HepG2 (cell line): Measurements from ENCODE around the gene PDE6H. TPM values are rescaled to one million over a fixed set of nuclear protein-coding genes. Genes with fewer than 3 reads are reported as not detected.

Experiments used
- ATAC-seq: fragments of 200-7000 bp; cut with Tn5 transposase; 3 replicates; pipeline ENCODE4 v1.9.1; 2020; ENCODE audit warnings: mild to moderate bottlenecking, moderate library complexity
- BruUV-seq: library from RNA; stranded (reverse); fragments of 400-500 nt; replicated peaks from 2 replicates; lab custom pipeline; 2021; lab: Mats Ljungman, UMichigan
- CTCF ChIA-PET: fragments of 300-600 bp; formaldehyde crosslinking; extraction: SDS; loops from one replicate; lab custom pipeline; 2021; ENCODE audit warnings: low total read pairs, inconsistent platforms, low intra/inter-chr PET ratio; lab: Yijun Ruan, JAX
- POLR2A ChIA-PET: fragments of 350-600 bp; sonication (Branson Sonifier 250); formaldehyde crosslinking; loops from one replicate; lab custom pipeline; 2020; ENCODE audit warnings: antibody characterized with exemption, inconsistent platforms; lab: Yijun Ruan, JAX
- DNase-seq: peaks from one replicate; pipeline ENCODE4 v3.0.0-alpha.2; 2015; ENCODE audit warnings: low spot score
- FAIRE-seq: peaks from 3 replicates; lab custom pipeline; 2011; peaks lifted over from hg19 to GRCh38; lab: Jason Lieb, UNC
- H2AFZ ChIP-seq: one replicate; pipeline ENCODE4 v1.6.1; 2011; ENCODE audit warnings: low read length, inconsistent platforms
- H3K27ac ChIP-seq: fragments of 300-600 bp; 3 replicates; pipeline ENCODE4 v1.8.0; 2011; ENCODE audit warnings: mixed run types, mild to moderate bottlenecking, mixed read lengths, low read length, inconsistent platforms; ENCODE audit not compliant: insufficient read depth; ENCODE audit errors: extremely low read length
- H3K27me3 ChIP-seq, 2 experiments: fragments of 200-600 bp in 1 of 2; 2 replicates in 1 of 2; 3 replicates in 1 of 2; pipeline versions ENCODE4 v1.6.0 to v1.8.0; 2011; ENCODE audit warnings: low read length in 2 of 2, mild to moderate bottlenecking in 2 of 2, moderate library complexity in 2 of 2, inconsistent platforms in 1 of 2; ENCODE audit not compliant: insufficient read depth in 2 of 2, control insufficient read depth in 1 of 2
- H3K36me3 ChIP-seq, 2 experiments: fragments of 200-600 bp in 1 of 2; replicated peaks in 1 of 2; 2 replicates in 1 of 2; 3 replicates in 1 of 2; pipeline versions ENCODE4 v1.5.1 to v1.8.0; 2011; ENCODE audit warnings: low read length in 2 of 2, inconsistent platforms in 1 of 2; ENCODE audit not compliant: insufficient read depth in 2 of 2, control insufficient read depth in 1 of 2
- H3K4me1 ChIP-seq: 2 replicates; pipeline ENCODE4 v1.5.1; 2012; ENCODE audit warnings: low read length, inconsistent platforms; ENCODE audit not compliant: insufficient read depth
- H3K4me2 ChIP-seq: 2 replicates; pipeline ENCODE4 v1.6.0; 2011; ENCODE audit warnings: low read depth, low read length, inconsistent platforms
- H3K4me3 ChIP-seq, 3 experiments: fragments of 200-600 bp in 1 of 3; sonication (generic), shearing (Covaris generic) in 1 of 3; replicated peaks in 1 of 3; 2 replicates each; pipeline ENCODE4 v1.5.1; 2011 to 2016; ENCODE audit warnings: low read length in 3 of 3, inconsistent platforms in 2 of 3, low read depth in 2 of 3, mild to moderate bottlenecking in 2 of 3, control low read depth in 1 of 3, mixed read lengths in 1 of 3; ENCODE audit not compliant: insufficient read depth in 1 of 3
- H3K79me2 ChIP-seq: one replicate; pipeline ENCODE4 v1.6.1; 2011; ENCODE audit warnings: low read length, inconsistent platforms; ENCODE audit not compliant: insufficient read depth
- H3K9ac ChIP-seq: 2 replicates; pipeline ENCODE4 v1.6.0; 2011; ENCODE audit warnings: mild to moderate bottlenecking, low read depth, low read length, inconsistent platforms; ENCODE audit not compliant: insufficient read depth
- H3K9me3 ChIP-seq: 2 replicates; pipeline ENCODE4 v1.5.1; 2012; ENCODE audit warnings: mild to moderate bottlenecking, low read length
- H4K20me1 ChIP-seq: 2 replicates; pipeline ENCODE4 v1.6.0; 2011; ENCODE audit warnings: inconsistent platforms, mild to moderate bottlenecking, low read length, moderate library complexity; ENCODE audit not compliant: insufficient read depth
- CREM ChIP-seq, 2 experiments: sonication (generic) in 1 of 2; formaldehyde crosslinking in 1 of 2; IDR thresholded peaks; 2 replicates each; pipeline versions ENCODE4 v1.4.0 to v1.6.1; 2016 to 2020; ENCODE audit warnings: antibody characterized with exemption in 1 of 2, mild to moderate bottlenecking in 1 of 2, missing genetic modification reagents in 1 of 2
- GABPA ChIP-seq, 2 experiments: IDR thresholded peaks; 2 replicates each; pipeline ENCODE4 v1.6.1; 2011 to 2016; ENCODE audit warnings: low read depth in 2 of 2, low read length in 1 of 2, missing biosample characterization in 1 of 2, missing genetic modification characterization in 1 of 2
- TCF12 ChIP-seq, 2 experiments: fragments of 450-650 bp in 1 of 2; sonication (generic) in 1 of 2; formaldehyde crosslinking in 1 of 2; IDR thresholded peaks; 2 replicates each; pipeline versions ENCODE4 v1.6.1 to v1.8.0; 2017 to 2022; ENCODE audit warnings: antibody characterized with exemption in 1 of 2, mild to moderate bottlenecking in 1 of 2, missing genetic modification reagents in 1 of 2, moderate library complexity in 1 of 2
- ZNF678 ChIP-seq: sonication (generic); formaldehyde crosslinking; IDR thresholded peaks from 2 replicates; pipeline ENCODE4 v1.4.0; 2020; ENCODE audit warnings: mild to moderate bottlenecking, missing genetic modification reagents
- WGBS: methylation state at CpG from one replicate; pipeline ENCODE4 v1.1.6; 2017; ENCODE audit warnings: low lambda C conversion rate; 5-methylcytosine and 5-hydroxymethylcytosine counted together
- in situ Hi-C: cut with HindIII; loops from 2 replicates; pipeline ENCODE4 v1.10.0; 2017; ENCODE audit warnings: low pct_unique_long_range_greater_than_20kb; ENCODE audit not compliant: extremely low pct_ligation_motif_present
- intact Hi-C: fragments of 100-400 bp; cut with micrococcal nuclease; formaldehyde crosslinking; loops from one replicate; pipeline ENCODE4 v1.10.0; 2022; ENCODE audit not compliant: unreplicated experiment
- polyA plus RNA-seq, 8 experiments: library from polyadenylated mRNA; depleted of rRNA in 3 of 8; stranded (reverse) in 7 of 8; unstranded in 1 of 8; fragments of >200 nt; fragmentation: Illumina TruSeq in 4 of 8; extraction: Trizol in 4 of 8; gene quantifications; 2 replicates each; pipeline versions ENCODE4 v1.2.1 to v1.2.3, GENCODE V29; 2011 to 2016; ENCODE audit warnings: low read depth in 4 of 8, missing spikeins in 1 of 8, mixed read lengths in 1 of 8; ENCODE audit not compliant: insufficient read depth in 1 of 8
- total RNA-seq, 5 experiments: library from RNA; depleted of rRNA; stranded (reverse); fragments of >200 nt; fragmentation: Illumina TruSeq; extraction: Trizol; gene quantifications; 2 replicates each; pipeline ENCODE4 v1.2.3, GENCODE V29; 2016; ENCODE audit warnings: low read depth in 1 of 5
- TF ChIP-seq, protein P1 (sequence below): sonication (generic); formaldehyde crosslinking; IDR thresholded peaks from 2 replicates; pipeline ENCODE4 v1.9.0; 2021; ENCODE audit warnings: mild to moderate bottlenecking, missing genetic modification reagents
- TF ChIP-seq, protein P2 (sequence below): sonication (generic); formaldehyde crosslinking; IDR thresholded peaks from 2 replicates; pipeline ENCODE4 v1.5.1; 2020; ENCODE audit warnings: mild to moderate bottlenecking, missing genetic modification reagents, moderate library complexity
- TF ChIP-seq, protein P3 (sequence below): sonication (generic); formaldehyde crosslinking; IDR thresholded peaks from 2 replicates; pipeline ENCODE4 v1.5.0; 2020; ENCODE audit warnings: mild to moderate bottlenecking, missing genetic modification reagents, moderate library complexity

Gene PDE6H
- total and polyA plus RNA-seq, 2 of the 13 experiments (the other 11 are each of a cell fraction or from before 2014, with no cell fraction given), result not detected

DNA sequence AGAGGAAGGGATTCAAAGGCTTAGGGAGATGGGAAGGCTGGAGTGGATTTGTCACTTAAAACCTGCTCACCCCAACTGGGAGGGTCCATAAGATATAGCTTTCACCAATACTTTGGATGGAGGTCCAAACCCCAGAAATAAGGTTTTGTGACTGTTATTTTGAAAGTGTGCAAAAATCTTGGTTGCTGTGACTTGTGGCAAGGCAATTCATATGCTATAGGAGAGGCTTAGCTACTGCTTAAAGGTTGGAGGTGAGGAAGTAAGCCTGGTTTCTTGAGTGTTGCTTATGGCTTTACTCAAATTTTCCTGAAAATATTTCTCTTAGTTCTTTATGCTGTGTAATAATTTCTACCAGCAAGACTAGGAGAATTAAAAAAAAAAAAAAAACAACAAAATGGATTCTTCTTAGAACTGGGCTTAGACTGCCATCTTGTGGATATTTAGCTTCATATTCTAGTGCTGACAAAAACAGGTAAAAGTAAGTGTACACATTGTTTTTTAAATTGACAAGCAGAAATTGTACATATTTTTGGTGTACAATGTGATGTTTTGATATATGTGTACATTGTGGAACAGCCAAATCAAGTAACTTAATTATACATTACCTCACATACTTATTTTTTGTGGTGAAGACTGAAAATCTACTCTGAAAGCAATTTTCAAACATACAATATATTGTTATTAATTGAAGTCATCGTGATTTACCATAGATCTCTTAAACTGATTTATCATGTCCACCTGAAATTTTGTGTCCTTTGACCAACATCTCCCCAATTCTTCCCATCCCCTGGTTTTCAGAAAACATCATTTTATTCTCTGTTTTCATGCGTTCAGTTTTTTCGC lies 23.0 kb downstream of the PDE6H start:
- Histone ChIP-seq H3K36me3 (no peaks in the 10 kb centered on the region), H2AFZ (no peak overlapping the region), H3K4me3 (no peak overlapping the region), H4K20me1 (no peaks in the 10 kb centered on the region), H3K79me2 (no peaks in the 10 kb centered on the region), H3K9me3 (no peaks in the 10 kb centered on the region), H3K9ac (no peak overlapping the region), H3K4me1 (no peaks in the 10 kb centered on the region), H3K27me3 (peaks cover 0 to 2% of the 10 kb centered on the region in 2 experiments; a peak in 1 of 5 replicates), H3K27ac (no peak overlapping the region), H3K4me2 (no peak overlapping the region)
- CTCF ChIA-PET, result interaction anchor here (1.1 to 2.8 kb wide), 6 partner anchors 58 to 272 kb away, joined by 3 to 23 read pairs (median 10); no protein-coding TSS in a partner anchor
- DNase-seq (peak; percentile 52), ATAC-seq (no peak), FAIRE-seq (peak; percentile 26)
- intact Hi-C loops (loop anchor here (1.0 to 10.0 kb wide), 4 partner anchors 151 to 361 kb away; no protein-coding TSS in a partner anchor), in situ Hi-C loops (loop anchor here (5.0 kb wide), 3 partner anchors 154 to 274 kb away; partner anchors contain the start of genes ART4 and SMCO3)
- POLR2A ChIA-PET, result no interaction called here
- BruUV-seq, result no TSS peak
- WGBS, result 82% methylated on average over 3 of the region's 3 CpGs
- no peak for TF ChIP-seq GABPA (IDR thresholded peaks at IDR 0.05; ENCODE audit: low read depth, low read length)
- no peak for TF ChIP-seq GABPA (CRISPR knock-in tag; IDR thresholded peaks at IDR 0.05; ENCODE audit: low read depth)
- TF ChIP-seq, protein P1, sequence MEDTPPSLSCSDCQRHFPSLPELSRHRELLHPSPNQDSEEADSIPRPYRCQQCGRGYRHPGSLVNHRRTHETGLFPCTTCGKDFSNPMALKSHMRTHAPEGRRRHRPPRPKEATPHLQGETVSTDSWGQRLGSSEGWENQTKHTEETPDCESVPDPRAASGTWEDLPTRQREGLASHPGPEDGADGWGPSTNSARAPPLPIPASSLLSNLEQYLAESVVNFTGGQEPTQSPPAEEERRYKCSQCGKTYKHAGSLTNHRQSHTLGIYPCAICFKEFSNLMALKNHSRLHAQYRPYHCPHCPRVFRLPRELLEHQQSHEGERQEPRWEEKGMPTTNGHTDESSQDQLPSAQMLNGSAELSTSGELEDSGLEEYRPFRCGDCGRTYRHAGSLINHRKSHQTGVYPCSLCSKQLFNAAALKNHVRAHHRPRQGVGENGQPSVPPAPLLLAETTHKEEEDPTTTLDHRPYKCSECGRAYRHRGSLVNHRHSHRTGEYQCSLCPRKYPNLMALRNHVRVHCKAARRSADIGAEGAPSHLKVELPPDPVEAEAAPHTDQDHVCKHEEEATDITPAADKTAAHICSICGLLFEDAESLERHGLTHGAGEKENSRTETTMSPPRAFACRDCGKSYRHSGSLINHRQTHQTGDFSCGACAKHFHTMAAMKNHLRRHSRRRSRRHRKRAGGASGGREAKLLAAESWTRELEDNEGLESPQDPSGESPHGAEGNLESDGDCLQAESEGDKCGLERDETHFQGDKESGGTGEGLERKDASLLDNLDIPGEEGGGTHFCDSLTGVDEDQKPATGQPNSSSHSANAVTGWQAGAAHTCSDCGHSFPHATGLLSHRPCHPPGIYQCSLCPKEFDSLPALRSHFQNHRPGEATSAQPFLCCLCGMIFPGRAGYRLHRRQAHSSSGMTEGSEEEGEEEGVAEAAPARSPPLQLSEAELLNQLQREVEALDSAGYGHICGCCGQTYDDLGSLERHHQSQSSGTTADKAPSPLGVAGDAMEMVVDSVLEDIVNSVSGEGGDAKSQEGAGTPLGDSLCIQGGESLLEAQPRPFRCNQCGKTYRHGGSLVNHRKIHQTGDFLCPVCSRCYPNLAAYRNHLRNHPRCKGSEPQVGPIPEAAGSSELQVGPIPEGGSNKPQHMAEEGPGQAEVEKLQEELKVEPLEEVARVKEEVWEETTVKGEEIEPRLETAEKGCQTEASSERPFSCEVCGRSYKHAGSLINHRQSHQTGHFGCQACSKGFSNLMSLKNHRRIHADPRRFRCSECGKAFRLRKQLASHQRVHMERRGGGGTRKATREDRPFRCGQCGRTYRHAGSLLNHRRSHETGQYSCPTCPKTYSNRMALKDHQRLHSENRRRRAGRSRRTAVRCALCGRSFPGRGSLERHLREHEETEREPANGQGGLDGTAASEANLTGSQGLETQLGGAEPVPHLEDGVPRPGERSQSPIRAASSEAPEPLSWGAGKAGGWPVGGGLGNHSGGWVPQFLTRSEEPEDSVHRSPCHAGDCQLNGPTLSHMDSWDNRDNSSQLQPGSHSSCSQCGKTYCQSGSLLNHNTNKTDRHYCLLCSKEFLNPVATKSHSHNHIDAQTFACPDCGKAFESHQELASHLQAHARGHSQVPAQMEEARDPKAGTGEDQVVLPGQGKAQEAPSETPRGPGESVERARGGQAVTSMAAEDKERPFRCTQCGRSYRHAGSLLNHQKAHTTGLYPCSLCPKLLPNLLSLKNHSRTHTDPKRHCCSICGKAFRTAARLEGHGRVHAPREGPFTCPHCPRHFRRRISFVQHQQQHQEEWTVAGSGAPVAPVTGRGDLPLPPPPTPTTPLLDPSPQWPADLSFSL (CRISPR knock-in tag), result no peak
- TF ChIP-seq TCF12 (IDR thresholded peaks at IDR 0.05), result no peak
- no peak for TF ChIP-seq TCF12 (CRISPR knock-in tag; IDR thresholded peaks at IDR 0.05)
- no peak for TF ChIP-seq CREM (IDR thresholded peaks at IDR 0.05)
- no peak for TF ChIP-seq CREM (CRISPR knock-in tag; IDR thresholded peaks at IDR 0.05)
- TF ChIP-seq, protein P2, sequence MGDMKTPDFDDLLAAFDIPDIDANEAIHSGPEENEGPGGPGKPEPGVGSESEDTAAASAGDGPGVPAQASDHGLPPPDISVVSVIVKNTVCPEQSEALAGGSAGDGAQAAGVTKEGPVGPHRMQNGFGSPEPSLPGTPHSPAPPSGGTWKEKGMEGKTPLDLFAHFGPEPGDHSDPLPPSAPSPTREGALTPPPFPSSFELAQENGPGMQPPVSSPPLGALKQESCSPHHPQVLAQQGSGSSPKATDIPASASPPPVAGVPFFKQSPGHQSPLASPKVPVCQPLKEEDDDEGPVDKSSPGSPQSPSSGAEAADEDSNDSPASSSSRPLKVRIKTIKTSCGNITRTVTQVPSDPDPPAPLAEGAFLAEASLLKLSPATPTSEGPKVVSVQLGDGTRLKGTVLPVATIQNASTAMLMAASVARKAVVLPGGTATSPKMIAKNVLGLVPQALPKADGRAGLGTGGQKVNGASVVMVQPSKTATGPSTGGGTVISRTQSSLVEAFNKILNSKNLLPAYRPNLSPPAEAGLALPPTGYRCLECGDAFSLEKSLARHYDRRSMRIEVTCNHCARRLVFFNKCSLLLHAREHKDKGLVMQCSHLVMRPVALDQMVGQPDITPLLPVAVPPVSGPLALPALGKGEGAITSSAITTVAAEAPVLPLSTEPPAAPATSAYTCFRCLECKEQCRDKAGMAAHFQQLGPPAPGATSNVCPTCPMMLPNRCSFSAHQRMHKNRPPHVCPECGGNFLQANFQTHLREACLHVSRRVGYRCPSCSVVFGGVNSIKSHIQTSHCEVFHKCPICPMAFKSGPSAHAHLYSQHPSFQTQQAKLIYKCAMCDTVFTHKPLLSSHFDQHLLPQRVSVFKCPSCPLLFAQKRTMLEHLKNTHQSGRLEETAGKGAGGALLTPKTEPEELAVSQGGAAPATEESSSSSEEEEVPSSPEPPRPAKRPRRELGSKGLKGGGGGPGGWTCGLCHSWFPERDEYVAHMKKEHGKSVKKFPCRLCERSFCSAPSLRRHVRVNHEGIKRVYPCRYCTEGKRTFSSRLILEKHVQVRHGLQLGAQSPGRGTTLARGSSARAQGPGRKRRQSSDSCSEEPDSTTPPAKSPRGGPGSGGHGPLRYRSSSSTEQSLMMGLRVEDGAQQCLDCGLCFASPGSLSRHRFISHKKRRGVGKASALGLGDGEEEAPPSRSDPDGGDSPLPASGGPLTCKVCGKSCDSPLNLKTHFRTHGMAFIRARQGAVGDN (CRISPR knock-in tag), result no peak
- no peak for TF ChIP-seq ZNF678 (CRISPR knock-in tag)
- TF ChIP-seq, protein P3, sequence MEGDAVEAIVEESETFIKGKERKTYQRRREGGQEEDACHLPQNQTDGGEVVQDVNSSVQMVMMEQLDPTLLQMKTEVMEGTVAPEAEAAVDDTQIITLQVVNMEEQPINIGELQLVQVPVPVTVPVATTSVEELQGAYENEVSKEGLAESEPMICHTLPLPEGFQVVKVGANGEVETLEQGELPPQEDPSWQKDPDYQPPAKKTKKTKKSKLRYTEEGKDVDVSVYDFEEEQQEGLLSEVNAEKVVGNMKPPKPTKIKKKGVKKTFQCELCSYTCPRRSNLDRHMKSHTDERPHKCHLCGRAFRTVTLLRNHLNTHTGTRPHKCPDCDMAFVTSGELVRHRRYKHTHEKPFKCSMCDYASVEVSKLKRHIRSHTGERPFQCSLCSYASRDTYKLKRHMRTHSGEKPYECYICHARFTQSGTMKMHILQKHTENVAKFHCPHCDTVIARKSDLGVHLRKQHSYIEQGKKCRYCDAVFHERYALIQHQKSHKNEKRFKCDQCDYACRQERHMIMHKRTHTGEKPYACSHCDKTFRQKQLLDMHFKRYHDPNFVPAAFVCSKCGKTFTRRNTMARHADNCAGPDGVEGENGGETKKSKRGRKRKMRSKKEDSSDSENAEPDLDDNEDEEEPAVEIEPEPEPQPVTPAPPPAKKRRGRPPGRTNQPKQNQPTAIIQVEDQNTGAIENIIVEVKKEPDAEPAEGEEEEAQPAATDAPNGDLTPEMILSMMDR (CRISPR knock-in tag), result peak; percentile 63
